HG02943 (cell line): ENCODE results near the gene SBK3.
"Not testable (repeated sequence)": the region's sequence is repeated elsewhere in the genome, so short reads cannot be mapped to it uniquely, and the experiment has no call there.

Experiments used
- ATAC-seq: cut with Tn5 transposase; IDR thresholded peaks from one replicate; pipeline ENCODE4 v1.9.1; 2021; ENCODE audit warnings: mild to moderate bottlenecking, low read depth, moderate library complexity; ENCODE audit not compliant: unreplicated experiment

The SBK3 gene

DNA sequence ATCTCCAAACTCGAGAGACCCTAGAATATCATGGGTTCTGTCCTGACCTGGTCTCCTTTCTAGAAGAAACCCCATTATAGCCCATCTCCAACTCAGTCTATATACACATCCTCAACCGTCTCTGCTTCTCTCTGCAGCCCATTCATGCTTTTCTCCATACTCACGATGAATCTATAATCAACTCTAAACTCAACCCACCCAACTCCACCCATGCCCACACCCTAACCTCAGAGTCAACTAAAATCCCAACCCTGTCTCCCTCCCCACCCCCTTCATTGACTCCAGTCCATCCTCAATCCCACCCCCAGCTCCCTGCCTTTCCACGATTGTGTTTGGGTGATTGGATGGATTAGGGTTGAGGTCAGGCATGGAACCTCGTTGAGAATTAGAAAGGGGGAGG, 1.8 kb downstream of the SBK3 start:
- ATAC-seq = no peak

DNA sequence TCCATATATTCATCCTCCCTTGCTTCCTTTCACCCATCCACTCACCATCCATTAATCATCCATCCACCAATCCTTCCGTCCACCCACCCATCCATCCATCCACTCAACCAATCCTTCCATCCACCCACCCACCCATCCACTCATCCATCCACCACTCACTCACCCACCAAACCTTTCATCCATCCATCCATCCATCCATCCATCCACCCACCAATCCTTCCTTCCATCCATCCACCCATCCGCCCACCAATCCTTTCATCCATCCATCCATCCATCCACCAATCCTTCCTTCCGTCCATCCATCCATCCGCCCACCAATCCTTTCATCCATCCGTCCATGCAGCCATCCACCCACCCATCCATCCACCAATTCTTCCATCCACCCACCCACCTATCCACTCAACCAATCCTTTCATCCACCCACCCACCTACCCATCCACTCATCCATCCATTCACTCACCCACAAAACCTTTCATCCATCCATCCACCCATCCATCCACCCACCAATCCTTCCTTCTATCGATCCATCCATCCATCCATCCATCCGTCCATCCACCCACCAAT, 3.0 kb downstream of the SBK3 start:
- no peak for ATAC-seq

DNA sequence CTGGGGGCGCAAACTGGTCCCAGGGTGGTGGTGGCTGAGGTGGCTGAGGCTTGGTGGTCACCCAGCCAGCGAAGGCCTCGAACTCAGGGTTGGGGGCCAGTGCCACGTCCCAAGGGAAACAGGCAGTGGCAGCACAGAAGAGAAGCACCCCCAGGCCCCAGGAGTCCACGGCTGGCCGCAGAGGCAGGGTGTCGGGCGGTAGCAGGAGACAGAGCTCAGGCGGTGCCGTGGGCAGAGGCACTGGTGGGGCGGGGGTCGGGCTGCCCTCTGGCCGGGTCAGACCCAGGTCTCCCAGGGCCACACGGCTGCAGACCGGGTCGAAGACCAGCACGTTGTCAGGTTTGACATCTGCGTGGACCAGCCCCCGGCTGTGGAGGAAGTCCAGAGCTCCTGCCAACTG, 4.3 kb downstream of the SBK3 start:
- no peak for ATAC-seq

DNA sequence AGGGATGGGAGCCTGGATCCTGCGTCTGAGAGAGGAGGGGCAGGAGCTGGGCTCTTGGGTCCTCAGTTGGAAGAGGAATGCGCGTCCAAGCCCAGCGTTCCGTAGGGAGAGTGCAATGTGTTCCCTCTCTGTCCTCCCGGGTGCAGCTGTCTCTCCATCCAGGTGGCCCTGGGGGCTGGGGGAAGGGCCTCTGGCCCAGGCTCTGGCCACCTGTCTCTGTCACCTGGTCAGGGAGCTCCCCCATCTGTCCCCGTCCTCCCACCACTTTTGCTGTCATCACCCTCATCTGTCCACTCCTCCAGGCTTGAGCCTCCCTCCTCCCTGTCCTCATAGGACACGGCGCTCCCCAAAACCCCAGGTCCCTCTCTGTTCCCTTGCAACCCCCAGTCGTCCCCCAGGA, 4.7 kb downstream of the SBK3 start:
- ATAC-seq = no peak

DNA sequence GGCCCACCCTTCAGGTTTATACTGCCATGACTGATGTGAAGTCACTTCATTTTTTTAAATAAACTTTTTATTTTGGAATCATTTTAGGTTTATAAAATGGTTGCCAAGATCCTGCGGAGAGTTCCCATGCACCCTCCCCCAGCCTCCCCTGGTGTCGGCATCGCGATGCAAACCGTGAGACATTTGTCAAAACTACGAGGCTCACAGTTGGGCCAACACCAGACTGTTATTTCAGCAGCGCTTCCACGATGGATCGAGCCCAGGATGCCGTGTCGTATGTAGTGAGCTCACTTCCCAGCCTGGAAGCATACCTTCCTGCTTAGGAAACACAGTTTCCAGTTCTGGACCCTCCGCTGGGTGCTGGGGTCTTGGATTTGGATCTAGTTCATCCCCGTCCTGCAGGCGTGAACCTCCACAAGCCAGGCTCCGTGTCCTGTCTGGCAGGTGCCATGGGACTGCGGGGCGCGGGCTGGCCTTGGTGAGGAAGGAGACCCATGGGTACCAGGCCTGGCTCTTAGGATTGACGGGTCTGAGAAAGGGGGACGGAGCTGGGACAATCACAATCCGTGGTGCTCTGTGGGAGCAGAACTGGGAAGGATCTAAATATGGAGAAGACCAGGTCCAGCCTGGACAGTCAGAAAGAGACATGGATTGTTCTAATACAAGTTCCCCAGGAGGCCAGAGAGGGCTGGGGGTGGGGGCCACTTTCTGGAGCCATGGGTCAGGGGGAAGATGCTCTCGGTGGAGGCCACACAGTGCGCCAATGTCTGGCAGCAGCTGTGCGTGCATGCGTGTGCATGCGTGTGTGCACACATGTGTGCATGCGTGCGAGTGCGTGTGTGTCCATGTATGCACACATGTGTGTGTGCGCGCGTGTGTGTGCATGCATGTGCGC, 6.0 kb downstream of the SBK3 start:
- no peak for ATAC-seq

DNA sequence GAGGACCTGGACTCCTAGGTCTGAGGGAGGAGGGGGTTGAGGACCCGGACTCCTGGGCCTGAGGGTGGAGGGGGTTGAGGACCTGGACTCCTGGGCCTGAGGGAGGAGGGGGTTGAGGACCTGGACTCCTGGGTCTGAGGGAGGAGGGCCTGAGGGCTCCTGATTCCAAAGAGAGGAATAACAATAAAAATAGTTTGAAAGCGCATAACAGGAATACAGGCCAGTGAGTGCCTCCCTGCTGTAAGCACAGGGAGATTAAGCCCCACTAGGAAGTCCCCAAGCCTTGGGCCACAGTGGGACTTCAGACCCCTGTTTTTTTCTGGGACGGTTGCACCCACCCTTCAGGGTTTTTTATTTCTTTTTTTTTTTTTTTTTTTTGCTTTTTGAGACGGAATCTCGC, 7.2 kb downstream of the SBK3 start:
- ATAC-seq = no peak

DNA sequence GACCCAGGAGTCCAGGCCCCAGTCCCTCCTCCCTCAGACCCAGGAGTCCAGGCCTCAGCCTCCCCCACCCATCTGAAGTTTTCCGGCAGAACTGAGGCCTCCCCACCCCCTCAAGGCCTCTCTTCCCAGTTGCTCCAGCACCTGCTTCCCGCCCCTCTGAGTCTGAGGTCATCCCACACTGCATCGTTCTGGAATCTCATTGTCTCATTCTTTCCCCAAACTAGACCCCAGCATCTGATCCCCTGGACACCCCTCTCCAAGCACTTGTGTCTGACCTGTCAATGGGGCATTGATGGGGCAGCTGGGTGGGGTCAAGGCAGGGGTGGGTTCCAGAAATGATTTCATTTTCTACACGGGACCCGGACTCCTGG, 7.6 kb downstream of the SBK3 start:
- ATAC-seq = no peak

DNA sequence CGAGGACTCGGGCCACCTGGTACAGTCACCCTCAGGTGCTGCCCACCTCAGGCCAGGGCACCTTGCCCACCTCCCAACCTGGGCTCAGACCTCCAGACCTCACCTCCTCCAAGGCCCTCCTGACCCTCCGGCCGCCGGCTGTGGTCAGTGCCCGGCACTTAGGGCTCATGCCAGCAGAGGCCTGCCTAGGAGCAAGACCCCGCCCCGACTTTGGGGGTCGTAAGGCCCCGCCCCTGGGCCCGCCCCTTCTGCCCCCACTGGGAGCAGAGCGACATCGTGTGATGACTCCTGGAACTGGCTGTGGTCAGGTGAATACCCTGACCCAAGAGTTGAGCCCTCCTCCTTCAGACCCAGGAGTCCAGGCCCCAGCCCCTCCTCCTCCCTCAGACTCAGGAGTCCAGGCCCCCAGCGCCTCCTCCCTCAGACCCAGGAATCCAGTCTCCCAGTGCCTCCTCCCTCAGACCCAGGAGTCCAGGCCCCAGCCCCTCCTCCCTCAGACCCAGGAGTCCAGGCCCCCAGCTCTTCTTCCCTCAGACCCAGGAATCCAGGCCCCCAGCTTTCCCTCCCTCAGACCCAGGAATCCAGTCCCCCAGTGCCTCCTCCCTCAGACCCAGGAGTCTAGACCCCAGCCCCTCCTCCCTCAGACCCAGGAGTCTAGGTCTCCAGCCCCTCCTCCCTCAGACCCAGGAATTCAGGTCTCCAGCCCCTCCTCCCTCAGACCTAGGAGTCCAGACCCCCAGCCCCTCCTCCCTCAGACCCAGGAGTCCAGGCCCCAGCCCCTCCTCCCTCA, 8.2 kb downstream of the SBK3 start, which contains the start of gene SBK2:
Gene SBK2, minus strand, starts transcription at position 183 of the 790 bp plus-strand sequence. CDS start 839 bp downstream, outside the sequence.
- ATAC-seq = no peak

DNA sequence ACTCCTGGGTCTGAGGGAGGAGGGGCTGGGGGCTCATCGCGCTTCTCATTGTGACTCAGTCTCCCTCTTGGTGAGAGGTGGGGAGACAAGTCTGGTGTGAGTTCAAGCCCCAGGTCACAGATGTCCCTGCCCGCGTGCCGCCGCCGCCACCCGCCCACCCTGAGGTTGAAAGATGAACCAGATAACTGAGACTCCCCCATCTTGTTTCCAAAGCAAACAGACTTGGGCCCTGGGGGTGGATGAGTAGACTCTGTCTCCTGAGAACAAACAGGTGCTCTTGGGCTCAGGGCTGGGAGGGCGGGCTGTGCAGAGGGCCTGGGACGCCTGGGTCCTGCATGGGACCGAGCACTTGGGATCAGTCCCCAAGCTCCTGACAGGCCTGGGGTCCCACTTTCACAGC, 9.0 kb downstream of the SBK3 start:
- ATAC-seq = no peak

DNA sequence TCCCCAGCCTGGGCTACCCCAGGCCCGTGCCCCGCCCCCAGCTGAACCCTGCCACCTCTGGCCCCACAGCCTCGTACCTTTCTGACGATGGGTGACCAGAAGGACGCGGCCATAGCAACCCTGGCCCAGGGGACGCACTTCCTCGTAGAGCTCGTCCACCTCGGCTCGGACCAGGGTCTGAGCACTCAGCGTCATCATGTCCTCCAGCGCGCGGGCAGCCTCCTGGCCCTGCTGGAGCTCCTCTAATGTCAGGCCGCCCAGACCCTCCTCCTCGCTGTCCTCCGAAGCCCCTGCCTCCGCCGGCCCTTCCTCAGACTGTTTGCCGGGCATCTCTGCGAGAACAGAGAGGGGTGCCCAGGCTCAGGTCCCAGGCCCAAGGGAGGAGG, 9.4 kb downstream of the SBK3 start:
- ATAC-seq = no peak

DNA sequence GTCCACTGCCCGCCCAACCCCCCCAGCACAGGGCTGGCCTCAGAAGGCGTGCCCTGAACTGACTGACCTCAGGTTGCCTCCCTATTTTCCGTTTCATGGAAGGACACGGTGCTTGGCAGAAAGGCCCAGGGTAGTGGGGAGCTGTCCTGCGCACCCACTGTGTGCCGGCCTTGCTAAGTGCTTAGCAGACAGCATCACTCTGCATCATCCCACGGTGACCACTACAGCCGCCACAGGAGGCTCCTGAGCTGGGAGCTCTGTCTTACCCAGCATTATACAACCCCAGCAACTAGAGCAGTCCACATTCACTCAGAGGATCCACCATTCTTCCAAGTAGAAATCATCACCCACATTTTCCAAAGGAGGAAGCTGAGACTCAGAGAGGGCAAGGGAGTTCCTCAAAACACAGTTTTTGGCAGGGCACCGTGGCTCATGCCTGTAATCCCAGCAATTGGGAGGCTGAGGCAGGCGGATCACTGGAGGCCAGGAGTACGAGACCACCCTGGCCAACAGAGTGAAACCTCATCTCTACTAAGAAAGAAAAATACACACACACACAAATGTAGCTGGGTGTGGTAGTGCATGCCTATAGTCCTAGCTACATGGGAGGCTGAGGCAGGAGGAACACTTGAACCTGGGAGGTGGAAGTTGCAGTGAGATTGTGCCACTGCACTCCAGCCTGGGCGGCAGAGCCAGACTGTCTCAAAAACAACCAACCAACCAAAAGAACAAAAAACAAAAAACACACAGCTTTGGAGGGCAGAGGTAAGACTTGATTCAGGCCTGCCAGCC, 10.0 kb downstream of the SBK3 start:
- ATAC-seq = no peak

DNA sequence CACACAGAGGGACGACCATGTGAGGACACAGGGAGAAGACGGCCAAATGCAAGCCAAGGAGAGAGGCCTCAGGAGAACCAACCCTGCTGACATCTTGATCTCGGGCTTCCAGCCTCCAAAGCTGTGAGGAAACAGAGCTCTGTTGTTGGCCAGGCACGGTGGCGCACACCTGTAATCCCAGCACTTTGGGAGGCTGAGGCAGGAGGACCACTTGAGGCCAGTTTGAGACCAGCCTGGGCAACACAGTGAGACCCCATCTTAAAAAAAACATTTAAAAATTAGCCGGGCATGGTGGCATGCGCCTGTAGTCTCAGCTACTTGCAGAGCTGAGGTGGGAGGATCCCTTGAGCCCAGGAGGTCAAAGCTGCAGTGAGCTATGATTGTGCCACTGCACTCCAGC, 11.1 kb downstream of the SBK3 start:
- not testable (repeated sequence) for ATAC-seq

DNA sequence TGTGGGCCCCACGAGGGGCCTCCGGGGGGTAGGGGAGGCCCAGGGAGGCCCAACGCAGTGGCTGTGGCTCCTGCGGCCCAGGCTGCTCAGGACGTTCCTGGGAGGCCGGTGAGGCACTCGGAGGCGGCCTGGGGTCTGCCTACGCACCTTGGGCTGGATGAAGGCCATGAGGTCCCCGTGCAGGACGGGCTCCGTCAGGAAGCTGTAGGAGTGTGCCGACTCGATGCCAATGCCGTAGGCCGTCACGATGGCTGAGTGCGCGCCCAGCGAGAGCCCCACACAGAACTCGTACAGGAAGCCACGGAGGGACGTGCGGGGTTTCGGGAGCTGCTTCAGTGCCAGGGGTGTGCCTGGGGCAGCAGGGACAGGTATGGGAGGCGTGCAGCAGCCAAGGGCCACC, 14.3 kb downstream of the SBK3 start:
- ATAC-seq = no peak

DNA sequence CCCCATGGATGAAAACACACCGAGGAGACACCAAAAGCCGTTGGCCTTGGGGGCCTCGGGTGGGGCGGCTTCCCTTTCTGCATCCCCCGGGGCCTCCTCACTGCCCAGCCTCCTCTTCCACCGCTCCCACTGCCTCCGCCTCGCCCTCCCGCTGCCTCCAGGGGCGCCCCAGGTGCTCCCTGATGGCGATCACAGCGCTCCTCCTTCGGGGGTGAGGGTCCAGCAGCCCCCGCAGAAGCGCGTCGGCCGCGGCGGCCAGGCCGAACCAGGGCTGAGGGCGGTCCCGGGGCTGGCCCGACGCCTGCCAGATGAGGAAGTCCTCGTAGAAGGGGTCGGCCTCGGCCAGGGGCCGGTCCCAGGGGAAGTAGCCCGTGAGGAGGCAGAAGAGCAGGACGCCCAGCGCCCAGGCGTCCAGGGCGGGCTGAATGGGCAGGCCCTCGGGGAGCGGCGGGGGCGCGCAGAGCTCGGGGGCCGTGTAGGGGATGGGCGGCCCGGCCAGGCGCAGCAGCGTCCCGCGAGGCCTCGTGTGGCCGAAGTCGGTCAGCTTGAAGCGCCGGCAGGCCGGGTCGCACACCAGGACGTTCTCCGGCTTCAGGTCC, 15.6 kb downstream of the SBK3 start:
- ATAC-seq = no peak

DNA sequence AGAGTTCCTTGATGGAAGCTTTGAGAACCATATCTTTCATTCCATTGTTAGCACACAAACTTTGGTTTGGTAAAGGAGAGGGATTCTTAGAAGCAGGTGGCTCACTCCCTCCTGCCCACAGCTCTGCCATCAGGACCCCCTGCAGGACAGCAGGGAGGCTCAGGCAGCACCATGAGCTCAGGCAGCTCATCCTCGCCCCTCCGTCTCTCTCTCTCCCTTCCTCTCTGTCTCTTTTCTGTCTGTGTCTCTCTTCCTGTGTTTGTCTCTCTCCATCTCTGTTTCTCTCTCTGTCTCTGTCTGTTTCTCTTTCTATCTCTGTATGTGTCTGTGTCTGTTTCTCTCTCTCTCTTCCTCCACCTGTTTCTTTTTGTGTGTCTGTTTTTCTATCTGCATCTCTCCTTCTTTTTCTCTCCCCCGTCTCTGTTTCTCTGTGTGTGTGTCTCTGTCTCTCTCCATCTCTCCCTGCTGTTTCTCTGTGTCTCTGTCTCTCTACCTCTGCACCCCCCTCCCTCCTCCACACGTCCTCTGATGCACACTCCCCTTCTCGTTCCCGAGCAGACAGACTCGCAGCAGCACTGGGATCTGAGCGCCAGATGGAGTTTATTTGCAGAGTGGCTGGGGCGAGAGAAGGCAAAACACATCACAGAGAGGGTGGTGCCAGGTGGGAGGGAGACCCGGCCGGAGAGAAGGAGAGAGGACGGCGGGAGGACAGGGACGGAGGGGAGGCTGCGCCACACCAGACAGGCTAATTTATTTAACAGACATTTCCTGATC, 17.1 kb downstream of the SBK3 start:
- no peak for ATAC-seq

DNA sequence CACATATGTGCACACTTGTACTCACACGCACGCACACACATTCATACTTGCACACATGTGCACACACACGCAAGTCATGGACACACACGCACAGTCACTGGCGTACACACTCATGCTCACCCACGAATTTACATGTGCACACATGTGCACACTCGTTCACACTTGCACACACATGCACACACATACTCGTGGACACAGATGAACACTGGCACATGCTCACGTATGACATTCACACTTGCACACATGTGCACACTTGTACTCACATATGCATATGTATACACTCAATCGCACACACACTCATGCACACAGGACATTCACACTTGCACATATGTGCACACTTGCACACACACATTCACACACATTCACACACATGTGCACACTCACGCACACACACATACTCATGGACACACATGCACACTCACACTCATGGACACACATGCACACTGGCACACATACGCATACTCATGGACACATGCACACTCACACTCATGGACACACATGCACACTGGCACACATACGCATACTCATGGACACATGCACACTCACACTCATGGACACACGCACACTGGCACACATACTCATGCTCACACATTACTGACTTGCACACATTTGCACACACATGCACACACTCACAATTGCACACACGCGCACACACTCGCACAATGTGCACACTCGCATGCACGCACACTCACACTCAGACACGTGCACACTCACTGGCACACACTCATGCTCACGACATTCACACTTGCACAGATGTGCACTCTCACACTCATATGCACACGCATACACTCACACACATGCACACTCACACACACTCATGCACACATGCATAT, 17.9 kb downstream of the SBK3 start:
- no peak for ATAC-seq

DNA sequence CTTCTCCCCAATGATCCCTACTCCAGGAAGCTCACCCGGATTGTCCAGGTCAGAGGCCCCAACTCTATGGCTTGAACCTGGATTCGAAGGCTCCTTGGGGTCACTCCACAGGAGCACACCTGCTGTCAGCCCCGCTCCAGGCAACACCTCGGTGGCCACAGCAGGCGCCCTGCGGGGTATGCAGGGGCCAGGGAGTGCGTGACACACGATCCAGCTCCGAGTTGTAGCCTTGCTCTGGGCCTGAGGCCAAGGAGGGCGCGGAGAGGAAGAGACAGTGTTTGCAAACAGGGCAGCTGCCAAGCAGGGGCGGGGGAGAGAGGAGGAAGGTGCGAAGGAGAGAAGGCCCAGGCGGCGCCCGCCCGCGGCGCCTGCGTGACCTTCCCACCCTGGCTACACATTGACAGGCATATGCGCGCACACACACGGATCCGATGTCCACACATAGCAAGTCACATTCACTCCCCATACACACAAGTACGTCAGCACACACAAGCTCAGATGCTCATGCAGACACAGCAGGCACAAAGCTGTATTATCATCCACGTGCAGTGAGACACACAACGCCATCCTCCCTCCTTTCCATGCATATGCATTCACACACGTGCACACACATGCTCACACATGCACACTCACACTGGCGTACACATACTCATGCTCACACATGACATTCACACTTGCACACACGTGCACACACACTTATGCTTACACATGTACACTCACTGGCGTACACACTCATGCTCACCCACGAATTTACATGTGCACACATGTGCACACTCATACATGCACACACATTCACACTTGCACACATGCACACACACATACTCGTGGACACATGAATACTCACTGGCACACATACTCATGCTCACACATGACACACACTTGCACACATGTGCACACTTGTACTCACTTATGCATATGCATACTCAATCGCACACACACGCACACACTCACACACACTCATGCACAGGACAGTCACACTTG, 18.8 kb downstream of the SBK3 start:
- no peak for ATAC-seq
